Lower leg skin (tissue), 4 donors: ENCODE measurements around the gene SEMA4A. TPM values are rescaled to one million over a fixed set of nuclear protein-coding genes. Genes with fewer than 3 reads are reported as not detected.

Source experiments
- DNase-seq, 2 donors: peaks; one replicate each; pipeline ENCODE4 v3.0.0-alpha.2; 2019; ENCODE audit warnings: low spot score in 2 of 2
- H3K4me3 ChIP-seq: fragments of 200-600 bp; sonication (generic); 2 replicates; pipeline ENCODE4 v1.5.1; 2017; ENCODE audit warnings: mild to moderate bottlenecking, low read depth; ENCODE audit not compliant: poor library complexity, severe bottlenecking
- CTCF ChIP-seq, 3 donors: fragments of 450-650 bp; IDR thresholded peaks; one replicate each; pipeline ENCODE4 v1.5.1; 2016; ENCODE audit warnings: antibody characterized with exemption in 3 of 3, mild to moderate bottlenecking in 3 of 3, moderate library complexity in 2 of 3
- POLR2A ChIP-seq, 2 donors: fragments of 450-650 bp; IDR thresholded peaks; one replicate each; pipeline ENCODE4 v1.6.1; 2016 to 2017; ENCODE audit warnings: antibody characterized with exemption in 2 of 2, mild to moderate bottlenecking in 1 of 2, moderate library complexity in 1 of 2
- WGBS, 2 donors: methylation state at CpG; one replicate each; pipeline ENCODE4 v1.1.5; 2018; 5-methylcytosine and 5-hydroxymethylcytosine counted together
- intact Hi-C: fragments of 100-400 bp; cut with DNase I; formaldehyde crosslinking; loops from one replicate; pipeline ENCODE4 v1.15.0; 2023; ENCODE audit warnings: low total_unique reads
- total RNA-seq, 4 donors: library from RNA; depleted of rRNA; stranded (reverse); fragments of >200 nt; gene quantifications; one replicate each; pipeline ENCODE4 v1.1.0, GENCODE V29; 2016

The SEMA4A gene
- 10 to 100 TPM; 30.5 to 45.4 (median 41.4) TPM for total RNA-seq

- DNase-seq: peak in 1 of 2 donors; percentile 66
- WGBS, 2 donors: 34 to 65% methylated on average over 10 of the region's 10 CpGs
- intact Hi-C loops: loop anchor here (10.0 kb wide), 1 partner anchor 51 kb away; no protein-coding TSS in a partner anchor
- H3K4me3 ChIP-seq: no peak within 1 kb of the TSS
- TF ChIP-seq POLR2A (IDR thresholded peaks at IDR 0.05) (no peak), CTCF (IDR thresholded peaks at IDR 0.05) (no peak)
Observed at GRCh38 chr1:156153362-156153761, at the start of gene SEMA4A. SEMA4A (plus strand) TSS chr1:156153585; CDS start chr1:156154579, 994 bp downstream.

- intact Hi-C loops: no loop called here
- 9 to 11% methylated on average over 15 of the region's 15 CpGs for WGBS, 2 donors
- TF ChIP-seq CTCF (IDR thresholded peaks at IDR 0.05) (no peak), POLR2A (IDR thresholded peaks at IDR 0.05) (no peak)
- H3K4me3 ChIP-seq: no peak overlapping the region
- DNase-seq: peak; percentile 89 to 96
Observed at GRCh38 chr1:156104065-156104810, 49.1 kb upstream of the SEMA4A start.

- intact Hi-C loops: no loop called here
- no peak overlapping the region for H3K4me3 ChIP-seq
- no peak for TF ChIP-seq POLR2A (IDR thresholded peaks at IDR 0.05)
- TF ChIP-seq CTCF (IDR thresholded peaks at IDR 0.05): no peak
- 10 to 12% methylated on average over 11 of the region's 11 CpGs for WGBS, 2 donors
- no peak for DNase-seq
Observed at GRCh38 chr1:156104861-156105832, 48.2 kb upstream of the SEMA4A start.

DNA sequence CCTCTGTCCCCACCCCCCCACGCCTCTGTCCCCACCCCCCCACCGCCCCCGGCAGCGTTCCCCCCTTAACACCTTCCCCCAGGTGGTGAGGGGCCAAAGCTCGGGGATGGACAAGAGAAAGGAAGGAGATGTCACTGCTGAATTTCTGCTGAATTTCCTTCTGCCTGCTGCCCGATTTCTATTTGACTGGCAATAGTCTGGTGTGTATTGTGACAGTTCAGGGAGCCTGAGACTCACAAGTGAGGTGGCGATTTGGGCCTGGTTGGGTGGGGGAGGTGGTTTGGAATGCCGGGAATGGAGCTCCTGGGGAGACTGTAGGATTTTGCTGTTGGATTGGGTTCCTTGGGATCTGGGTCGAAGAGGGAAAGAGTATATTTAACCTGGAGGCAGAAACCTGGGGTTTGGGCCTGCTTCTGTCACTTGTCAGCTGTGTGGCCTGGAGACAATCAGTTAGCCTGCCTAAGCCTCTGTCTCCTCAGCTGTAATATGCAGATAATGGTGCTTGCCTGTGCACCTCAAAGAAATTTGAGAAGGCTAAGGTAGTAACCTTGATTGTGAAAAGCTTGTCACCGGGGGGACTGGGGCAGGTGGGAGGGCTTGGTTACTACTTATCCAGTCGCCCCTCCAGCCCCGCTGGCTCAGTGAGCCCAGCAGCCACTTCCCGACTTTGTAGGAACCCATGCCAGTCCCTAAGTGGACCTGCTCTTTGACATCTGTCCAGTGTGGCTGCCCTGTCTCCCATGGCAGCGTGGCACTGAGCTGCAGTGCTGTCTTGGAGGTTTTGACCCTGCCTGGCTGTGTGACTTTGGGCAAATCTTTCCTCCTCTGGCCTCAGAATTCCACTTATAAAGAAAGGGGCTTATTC, 46.5 kb upstream of the SEMA4A start:
- WGBS, 2 donors: 33 to 37% methylated on average over 10 to 14 of the region's 14 CpGs
- intact Hi-C loops: no loop called here
- no peak for DNase-seq
- TF ChIP-seq POLR2A (IDR thresholded peaks at IDR 0.05) (no peak), CTCF (IDR thresholded peaks at IDR 0.05) (no peak)
- H3K4me3 ChIP-seq: no peak overlapping the region

DNA sequence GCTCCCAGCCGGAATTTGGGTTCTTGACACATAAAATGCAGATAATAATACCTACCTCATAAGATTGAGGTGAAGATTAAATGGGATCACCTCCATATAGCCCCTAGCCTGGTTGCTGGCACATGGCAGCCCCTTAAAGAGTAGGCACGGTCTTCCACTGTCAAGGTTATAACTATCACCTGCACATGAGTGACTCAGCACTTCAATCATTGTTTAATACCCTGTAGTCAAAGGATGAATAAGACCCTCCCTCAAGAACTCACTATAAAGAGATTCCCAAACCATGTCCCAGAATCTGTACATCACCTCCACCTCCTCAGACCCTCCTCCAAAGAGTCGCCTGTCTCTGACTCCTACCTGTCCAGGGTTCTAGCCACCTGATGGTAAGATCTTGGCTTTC, 45.3 kb upstream of the SEMA4A start:
- intact Hi-C loops: no loop called here
- TF ChIP-seq POLR2A (IDR thresholded peaks at IDR 0.05) (no peak), CTCF (IDR thresholded peaks at IDR 0.05) (no peak)
- no peak overlapping the region for H3K4me3 ChIP-seq
- WGBS, 2 donors: 81 to 91% methylated on average over 3 of the region's 3 CpGs
- DNase-seq: no peak
